ENCODE measurements around the gene DIO3.

Gene DIO3

DNA sequence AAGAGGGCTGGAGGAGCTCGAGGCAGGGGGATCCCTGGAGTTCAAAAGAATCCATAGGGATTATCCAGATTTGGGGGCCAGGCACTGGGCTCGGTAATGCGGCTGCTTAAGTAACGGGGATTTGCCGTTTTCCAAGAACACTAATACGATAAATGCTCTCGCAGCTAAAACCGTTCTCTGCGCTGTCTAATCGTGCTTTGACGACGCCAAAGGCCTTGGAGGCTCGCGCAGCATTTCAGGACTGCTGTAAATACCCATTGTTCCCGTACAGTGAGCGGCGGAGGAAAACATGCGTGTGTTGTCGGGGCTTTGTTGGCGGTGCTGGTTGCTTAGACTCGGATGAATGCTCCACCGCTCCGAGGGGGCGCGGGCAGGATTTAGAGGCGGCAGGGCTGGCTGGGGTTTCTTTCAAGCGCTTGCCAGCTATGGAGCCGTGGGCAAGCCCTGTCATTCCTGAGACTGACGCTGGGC is 26.2 kb downstream of the DIO3 start:
- TF ChIP-seq, protein P1, sequence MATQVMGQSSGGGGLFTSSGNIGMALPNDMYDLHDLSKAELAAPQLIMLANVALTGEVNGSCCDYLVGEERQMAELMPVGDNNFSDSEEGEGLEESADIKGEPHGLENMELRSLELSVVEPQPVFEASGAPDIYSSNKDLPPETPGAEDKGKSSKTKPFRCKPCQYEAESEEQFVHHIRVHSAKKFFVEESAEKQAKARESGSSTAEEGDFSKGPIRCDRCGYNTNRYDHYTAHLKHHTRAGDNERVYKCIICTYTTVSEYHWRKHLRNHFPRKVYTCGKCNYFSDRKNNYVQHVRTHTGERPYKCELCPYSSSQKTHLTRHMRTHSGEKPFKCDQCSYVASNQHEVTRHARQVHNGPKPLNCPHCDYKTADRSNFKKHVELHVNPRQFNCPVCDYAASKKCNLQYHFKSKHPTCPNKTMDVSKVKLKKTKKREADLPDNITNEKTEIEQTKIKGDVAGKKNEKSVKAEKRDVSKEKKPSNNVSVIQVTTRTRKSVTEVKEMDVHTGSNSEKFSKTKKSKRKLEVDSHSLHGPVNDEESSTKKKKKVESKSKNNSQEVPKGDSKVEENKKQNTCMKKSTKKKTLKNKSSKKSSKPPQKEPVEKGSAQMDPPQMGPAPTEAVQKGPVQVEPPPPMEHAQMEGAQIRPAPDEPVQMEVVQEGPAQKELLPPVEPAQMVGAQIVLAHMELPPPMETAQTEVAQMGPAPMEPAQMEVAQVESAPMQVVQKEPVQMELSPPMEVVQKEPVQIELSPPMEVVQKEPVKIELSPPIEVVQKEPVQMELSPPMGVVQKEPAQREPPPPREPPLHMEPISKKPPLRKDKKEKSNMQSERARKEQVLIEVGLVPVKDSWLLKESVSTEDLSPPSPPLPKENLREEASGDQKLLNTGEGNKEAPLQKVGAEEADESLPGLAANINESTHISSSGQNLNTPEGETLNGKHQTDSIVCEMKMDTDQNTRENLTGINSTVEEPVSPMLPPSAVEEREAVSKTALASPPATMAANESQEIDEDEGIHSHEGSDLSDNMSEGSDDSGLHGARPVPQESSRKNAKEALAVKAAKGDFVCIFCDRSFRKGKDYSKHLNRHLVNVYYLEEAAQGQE (IDR thresholded peaks at IDR 0.05; ENCODE audit: insufficient read depth in 1 of 2, low read depth in 2 of 2, low read length in 2 of 2): no peak
- TF ChIP-seq SIN3A (IDR thresholded peaks at IDR 0.05; ENCODE audit: borderline replicate concordance, insufficient read depth, low read length): no peak

- TF ChIP-seq, protein P1 (IDR thresholded peaks at IDR 0.05; ENCODE audit: insufficient read depth in 1 of 2, low read depth in 2 of 2, low read length in 2 of 2): no peak
- TF ChIP-seq TAF1 (IDR thresholded peaks at IDR 0.05; ENCODE audit: borderline replicate concordance, insufficient read depth, low read length): no peak
- TF ChIP-seq FOXP2 (optimal IDR thresholded peaks at IDR 0.05; ENCODE audit: borderline replicate concordance, extremely low read depth, extremely low read length, insufficient read depth): no peak
- no peak for TF ChIP-seq POLR2AphosphoS5 (IDR thresholded peaks at IDR 0.05; ENCODE audit: low read depth, low read length)
- TF ChIP-seq SIN3A (IDR thresholded peaks at IDR 0.05; ENCODE audit: borderline replicate concordance, insufficient read depth, low read length): no peak
Measured at GRCh38 chr14:101588286-101588975, 27.1 kb downstream of the DIO3 start.

DNA sequence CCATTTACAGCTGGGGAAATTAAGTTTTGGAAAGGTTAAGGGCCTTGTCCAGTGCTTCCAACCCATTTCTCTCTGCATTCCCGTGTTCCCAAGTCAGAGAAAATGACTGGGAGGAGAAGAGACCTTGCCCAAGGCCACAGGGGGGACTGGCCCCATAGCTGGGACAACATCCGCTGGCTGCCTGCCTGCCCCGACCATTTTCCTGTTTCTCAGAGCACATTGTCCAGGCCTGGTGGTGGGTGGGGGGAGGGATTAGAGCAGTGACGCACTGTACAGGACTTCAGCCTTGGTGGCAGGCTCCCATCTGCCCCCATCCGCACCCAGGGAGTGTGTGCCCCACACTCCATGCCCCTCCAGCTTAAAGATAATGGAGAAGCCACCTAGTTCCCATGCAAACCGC is 27.7 kb downstream of the DIO3 start:
- TF ChIP-seq POLR2AphosphoS5 (IDR thresholded peaks at IDR 0.05; ENCODE audit: low read depth, low read length) (no peak), TAF1 (IDR thresholded peaks at IDR 0.05; ENCODE audit: borderline replicate concordance, insufficient read depth, low read length) (no peak), SIN3A (IDR thresholded peaks at IDR 0.05; ENCODE audit: borderline replicate concordance, insufficient read depth, low read length) (no peak), FOXP2 (optimal IDR thresholded peaks at IDR 0.05; ENCODE audit: borderline replicate concordance, extremely low read depth, extremely low read length, insufficient read depth) (peak; percentile 73)
- TF ChIP-seq, protein P1 (IDR thresholded peaks at IDR 0.05; ENCODE audit: insufficient read depth in 1 of 2, low read depth in 2 of 2, low read length in 2 of 2): no peak

GRCh38 chr14:101589486-101590015 is 28.3 kb downstream of the DIO3 start:
- TF ChIP-seq, protein P1 (IDR thresholded peaks at IDR 0.05; ENCODE audit: insufficient read depth in 1 of 2, low read depth in 2 of 2, low read length in 2 of 2): no peak
- TF ChIP-seq FOXP2 (optimal IDR thresholded peaks at IDR 0.05; ENCODE audit: borderline replicate concordance, extremely low read depth, extremely low read length, insufficient read depth) (no peak), POLR2AphosphoS5 (IDR thresholded peaks at IDR 0.05; ENCODE audit: low read depth, low read length) (no peak), SIN3A (IDR thresholded peaks at IDR 0.05; ENCODE audit: borderline replicate concordance, insufficient read depth, low read length) (no peak), TAF1 (IDR thresholded peaks at IDR 0.05; ENCODE audit: borderline replicate concordance, insufficient read depth, low read length) (no peak)

Measured in PFSK-1 (cell line).